SU-DHL-6 (cell line): Measurements from ENCODE around the gene ORC2.
"Not testable (repeated sequence)": the region's sequence is repeated elsewhere in the genome, so short reads cannot be mapped to it uniquely, and the experiment has no call there.

ENCODE experiments used
- EZH2phosphoT487 ChIP-seq: fragments of 200-600 bp; sonication (generic), shearing (Covaris generic); conservative IDR thresholded peaks from 2 replicates; pipeline ENCODE4 v1.6.1; 2018; ENCODE audit warnings: mild to moderate bottlenecking, antibody characterized with exemption, low read length, moderate library complexity, mixed read lengths
- TF ChIP-seq, protein P1 (sequence below): fragments of 200-600 bp; sonication (generic); IDR thresholded peaks from one replicate; pipeline ENCODE4 v1.5.1; 2017; ENCODE audit warnings: antibody characterized with exemption, mild to moderate bottlenecking, low read length, moderate library complexity; ENCODE audit not compliant: insufficient read depth, poor library complexity, severe bottlenecking

DNA sequence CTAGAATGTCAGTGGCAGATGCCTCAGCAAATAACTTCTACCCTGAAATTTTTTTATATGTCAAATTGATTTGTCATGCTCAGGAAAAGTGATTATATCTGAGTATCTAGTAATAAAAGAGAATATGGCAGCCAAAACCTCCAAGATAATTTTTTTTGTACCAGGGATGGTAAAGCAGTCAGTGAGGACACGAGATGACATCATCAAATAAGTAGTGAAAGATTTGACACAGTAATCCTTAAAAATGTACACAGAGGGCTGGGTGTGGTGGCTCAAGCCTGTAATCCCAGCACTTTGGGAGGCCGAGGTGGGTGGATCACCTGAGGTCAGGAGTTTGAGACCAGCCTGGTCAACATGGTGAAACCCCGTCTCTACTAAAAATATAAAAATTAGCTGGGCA is 6.6 kb upstream of the ORC2 start:
- TF ChIP-seq, protein P1, sequence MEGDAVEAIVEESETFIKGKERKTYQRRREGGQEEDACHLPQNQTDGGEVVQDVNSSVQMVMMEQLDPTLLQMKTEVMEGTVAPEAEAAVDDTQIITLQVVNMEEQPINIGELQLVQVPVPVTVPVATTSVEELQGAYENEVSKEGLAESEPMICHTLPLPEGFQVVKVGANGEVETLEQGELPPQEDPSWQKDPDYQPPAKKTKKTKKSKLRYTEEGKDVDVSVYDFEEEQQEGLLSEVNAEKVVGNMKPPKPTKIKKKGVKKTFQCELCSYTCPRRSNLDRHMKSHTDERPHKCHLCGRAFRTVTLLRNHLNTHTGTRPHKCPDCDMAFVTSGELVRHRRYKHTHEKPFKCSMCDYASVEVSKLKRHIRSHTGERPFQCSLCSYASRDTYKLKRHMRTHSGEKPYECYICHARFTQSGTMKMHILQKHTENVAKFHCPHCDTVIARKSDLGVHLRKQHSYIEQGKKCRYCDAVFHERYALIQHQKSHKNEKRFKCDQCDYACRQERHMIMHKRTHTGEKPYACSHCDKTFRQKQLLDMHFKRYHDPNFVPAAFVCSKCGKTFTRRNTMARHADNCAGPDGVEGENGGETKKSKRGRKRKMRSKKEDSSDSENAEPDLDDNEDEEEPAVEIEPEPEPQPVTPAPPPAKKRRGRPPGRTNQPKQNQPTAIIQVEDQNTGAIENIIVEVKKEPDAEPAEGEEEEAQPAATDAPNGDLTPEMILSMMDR: not testable (repeated sequence)
- TF ChIP-seq EZH2phosphoT487: not testable (repeated sequence)
